ENCODE measurements around the gene DHX35.

DNA sequence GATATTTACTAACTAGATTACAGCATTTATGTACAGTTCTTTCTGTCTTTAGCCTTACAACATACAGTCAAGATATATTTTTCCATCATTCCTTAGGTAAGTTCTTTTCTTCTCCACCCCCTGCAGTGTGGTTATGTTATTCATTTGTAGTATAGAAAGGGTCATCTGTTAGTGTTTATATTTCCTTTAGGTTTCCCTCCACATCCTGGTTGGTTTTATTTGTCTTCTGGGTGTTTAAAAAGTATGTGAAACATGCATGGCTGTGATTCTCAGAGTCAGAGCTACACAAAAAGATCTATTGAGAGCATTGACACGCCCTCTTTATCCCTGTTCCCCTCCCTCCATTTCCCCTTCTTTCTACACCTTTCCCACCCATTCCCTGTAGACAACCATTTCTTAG is 20.1 kb downstream of the DHX35 start:
- TF ChIP-seq EZH2 (IDR thresholded peaks at IDR 0.05; ENCODE audit: low read depth), result no peak
- TF ChIP-seq, protein P1, sequence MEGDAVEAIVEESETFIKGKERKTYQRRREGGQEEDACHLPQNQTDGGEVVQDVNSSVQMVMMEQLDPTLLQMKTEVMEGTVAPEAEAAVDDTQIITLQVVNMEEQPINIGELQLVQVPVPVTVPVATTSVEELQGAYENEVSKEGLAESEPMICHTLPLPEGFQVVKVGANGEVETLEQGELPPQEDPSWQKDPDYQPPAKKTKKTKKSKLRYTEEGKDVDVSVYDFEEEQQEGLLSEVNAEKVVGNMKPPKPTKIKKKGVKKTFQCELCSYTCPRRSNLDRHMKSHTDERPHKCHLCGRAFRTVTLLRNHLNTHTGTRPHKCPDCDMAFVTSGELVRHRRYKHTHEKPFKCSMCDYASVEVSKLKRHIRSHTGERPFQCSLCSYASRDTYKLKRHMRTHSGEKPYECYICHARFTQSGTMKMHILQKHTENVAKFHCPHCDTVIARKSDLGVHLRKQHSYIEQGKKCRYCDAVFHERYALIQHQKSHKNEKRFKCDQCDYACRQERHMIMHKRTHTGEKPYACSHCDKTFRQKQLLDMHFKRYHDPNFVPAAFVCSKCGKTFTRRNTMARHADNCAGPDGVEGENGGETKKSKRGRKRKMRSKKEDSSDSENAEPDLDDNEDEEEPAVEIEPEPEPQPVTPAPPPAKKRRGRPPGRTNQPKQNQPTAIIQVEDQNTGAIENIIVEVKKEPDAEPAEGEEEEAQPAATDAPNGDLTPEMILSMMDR (conservative IDR thresholded peaks at IDR 0.05), result no peak
